ENCODE data around the gene DENND5A.

The DENND5A gene

GRCh38 chr11:9155930-9156329 is 109.2 kb downstream of the DENND5A start:
- no peak for TF ChIP-seq CTCF (IDR thresholded peaks at IDR 0.05)
- Histone ChIP-seq H3K27ac (no peak overlapping the region), H3K4me3 (no peak overlapping the region)
- no peak for DNase-seq (ENCODE audit: low spot score)

- Histone ChIP-seq H3K4me3 (no peak overlapping the region), H3K27ac (no peak overlapping the region)
- no peak for DNase-seq (ENCODE audit: low spot score)
- no peak for TF ChIP-seq CTCF (IDR thresholded peaks at IDR 0.05)
Measured at GRCh38 chr11:9153651-9154050, 111.5 kb downstream of the DENND5A start.

- H3K27ac ChIP-seq, result no peak overlapping the region
- no peak overlapping the region for H3K4me3 ChIP-seq
- DNase-seq (ENCODE audit: low spot score), result no peak
- TF ChIP-seq CTCF (IDR thresholded peaks at IDR 0.05), result no peak
Measured at GRCh38 chr11:9151631-9152030, 113.5 kb downstream of the DENND5A start.

- no peak overlapping the region for H3K27ac ChIP-seq
- no peak for DNase-seq (ENCODE audit: low spot score)
- no peak for TF ChIP-seq CTCF (IDR thresholded peaks at IDR 0.05)
- no peak overlapping the region for H3K4me3 ChIP-seq
Measured at GRCh38 chr11:9150926-9151325, 114.2 kb downstream of the DENND5A start.

- DNase-seq (ENCODE audit: low spot score), result no peak
- TF ChIP-seq CTCF (IDR thresholded peaks at IDR 0.05), result no peak
- no peak overlapping the region for H3K27ac ChIP-seq
- no peak overlapping the region for H3K4me3 ChIP-seq
Measured at GRCh38 chr11:9150501-9150900, 114.6 kb downstream of the DENND5A start.

GRCh38 chr11:9148727-9149126 is 116.4 kb downstream of the DENND5A start:
- no peak for TF ChIP-seq CTCF (IDR thresholded peaks at IDR 0.05)
- no peak overlapping the region for H3K4me3 ChIP-seq
- no peak for DNase-seq (ENCODE audit: low spot score)
- H3K27ac ChIP-seq, result no peak overlapping the region

- H3K4me3 ChIP-seq, result no peak overlapping the region
- no peak overlapping the region for H3K27ac ChIP-seq
- no peak for TF ChIP-seq CTCF (IDR thresholded peaks at IDR 0.05)
- DNase-seq (ENCODE audit: low spot score), result no peak
Measured at GRCh38 chr11:9148035-9148434, 117.1 kb downstream of the DENND5A start.

Data from coronary artery (tissue), 2 donors.